Measurements from ENCODE around the gene CDC42EP1. TPM values are rescaled to one million over a fixed set of nuclear protein-coding genes. Genes with fewer than 3 reads are reported as not detected.

Gene CDC42EP1
- total RNA-seq, 1 experiment from 2014 or later = 62.5 TPM

DNA sequence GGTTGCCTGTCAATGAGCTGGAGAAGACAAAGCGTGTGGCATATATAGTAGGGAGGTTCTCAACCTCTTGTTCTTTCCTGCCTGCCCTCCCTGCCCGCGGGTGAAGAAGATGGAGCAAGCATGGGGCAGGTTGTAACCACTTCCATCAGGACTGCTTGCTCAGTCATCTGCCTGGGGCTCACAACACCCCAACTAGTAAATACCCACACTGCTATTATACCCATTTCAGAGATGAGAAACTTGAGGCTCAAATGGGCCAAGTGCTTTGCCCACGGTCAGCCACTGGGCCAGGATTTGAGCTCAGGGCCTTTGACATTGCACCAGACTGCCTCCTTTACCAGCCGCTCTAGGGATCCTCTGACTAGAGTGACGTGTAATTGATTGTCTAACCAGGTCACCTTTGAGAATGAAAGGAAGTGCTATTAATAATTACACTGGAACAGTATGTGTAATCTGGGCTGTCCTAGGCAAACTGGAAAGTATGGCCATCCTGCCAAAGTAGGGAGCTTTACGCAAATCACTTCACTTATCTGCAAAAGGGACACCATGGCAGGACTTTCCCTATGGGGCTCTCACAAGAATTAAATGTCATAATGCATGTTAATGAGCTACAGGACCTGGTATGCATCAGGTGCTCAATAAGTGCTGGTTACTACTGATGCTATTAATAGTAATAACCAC is 2.8 kb upstream of the CDC42EP1 start:
- CTCF ChIA-PET = interaction anchor here (0.6 kb wide), 1 partner anchor 12 kb away, joined by 3 read pairs; no protein-coding TSS in a partner anchor
- Histone ChIP-seq H3K9me3 (ENCODE audit: control insufficient read depth, insufficient read depth, low read depth, low read length) (no peaks in the 10 kb centered on the region), H3K4me1 (ENCODE audit: control insufficient read depth, insufficient read depth, low read length) (peaks cover 18% of the 10 kb centered on the region), H3K36me3 (ENCODE audit: control insufficient read depth, insufficient read depth, low read length) (no peaks in the 10 kb centered on the region; the same call in 1 of the 2 replicates), H3K27me3 (ENCODE audit: control insufficient read depth, insufficient read depth, low read length) (no peaks in the 10 kb centered on the region), H3K27ac (ENCODE audit: low read length) (no peak overlapping the region), H3K4me3 (ENCODE audit: low read depth in 2 of 2, low read length in 2 of 2) (no peak overlapping the region)
- no peak for DNase-seq (ENCODE audit: low read depth, low spot score)
- in situ Hi-C loops (cut with HindIII; ENCODE audit: low pct_unique_long_range_greater_than_20kb, low sequenced_read_pairs) (no loop called here), intact Hi-C loops (cut with micrococcal nuclease; ENCODE audit: unreplicated experiment) (no loop called here)
- no TSS peak for BruUV-seq (replicated peaks)
- POLR2A ChIA-PET = no interaction called here
- TF ChIP-seq CTCF (IDR thresholded peaks at IDR 0.05) = no peak
- TF ChIP-seq POLR2AphosphoS5 (IDR thresholded peaks at IDR 0.05; ENCODE audit: low read depth, low read length) = no peak
- TF ChIP-seq, protein P1, sequence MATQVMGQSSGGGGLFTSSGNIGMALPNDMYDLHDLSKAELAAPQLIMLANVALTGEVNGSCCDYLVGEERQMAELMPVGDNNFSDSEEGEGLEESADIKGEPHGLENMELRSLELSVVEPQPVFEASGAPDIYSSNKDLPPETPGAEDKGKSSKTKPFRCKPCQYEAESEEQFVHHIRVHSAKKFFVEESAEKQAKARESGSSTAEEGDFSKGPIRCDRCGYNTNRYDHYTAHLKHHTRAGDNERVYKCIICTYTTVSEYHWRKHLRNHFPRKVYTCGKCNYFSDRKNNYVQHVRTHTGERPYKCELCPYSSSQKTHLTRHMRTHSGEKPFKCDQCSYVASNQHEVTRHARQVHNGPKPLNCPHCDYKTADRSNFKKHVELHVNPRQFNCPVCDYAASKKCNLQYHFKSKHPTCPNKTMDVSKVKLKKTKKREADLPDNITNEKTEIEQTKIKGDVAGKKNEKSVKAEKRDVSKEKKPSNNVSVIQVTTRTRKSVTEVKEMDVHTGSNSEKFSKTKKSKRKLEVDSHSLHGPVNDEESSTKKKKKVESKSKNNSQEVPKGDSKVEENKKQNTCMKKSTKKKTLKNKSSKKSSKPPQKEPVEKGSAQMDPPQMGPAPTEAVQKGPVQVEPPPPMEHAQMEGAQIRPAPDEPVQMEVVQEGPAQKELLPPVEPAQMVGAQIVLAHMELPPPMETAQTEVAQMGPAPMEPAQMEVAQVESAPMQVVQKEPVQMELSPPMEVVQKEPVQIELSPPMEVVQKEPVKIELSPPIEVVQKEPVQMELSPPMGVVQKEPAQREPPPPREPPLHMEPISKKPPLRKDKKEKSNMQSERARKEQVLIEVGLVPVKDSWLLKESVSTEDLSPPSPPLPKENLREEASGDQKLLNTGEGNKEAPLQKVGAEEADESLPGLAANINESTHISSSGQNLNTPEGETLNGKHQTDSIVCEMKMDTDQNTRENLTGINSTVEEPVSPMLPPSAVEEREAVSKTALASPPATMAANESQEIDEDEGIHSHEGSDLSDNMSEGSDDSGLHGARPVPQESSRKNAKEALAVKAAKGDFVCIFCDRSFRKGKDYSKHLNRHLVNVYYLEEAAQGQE (IDR thresholded peaks at IDR 0.05; ENCODE audit: insufficient read depth in 1 of 2, low read depth in 2 of 2, low read length in 1 of 2) = no peak
- TF ChIP-seq SIN3A (IDR thresholded peaks at IDR 0.05; ENCODE audit: borderline replicate concordance, insufficient read depth, low read depth, low read length) = no peak
- no peak for TF ChIP-seq TCF7L2 (IDR thresholded peaks at IDR 0.05; ENCODE audit: low read depth, low read length)
- no peak for ATAC-seq

DNA sequence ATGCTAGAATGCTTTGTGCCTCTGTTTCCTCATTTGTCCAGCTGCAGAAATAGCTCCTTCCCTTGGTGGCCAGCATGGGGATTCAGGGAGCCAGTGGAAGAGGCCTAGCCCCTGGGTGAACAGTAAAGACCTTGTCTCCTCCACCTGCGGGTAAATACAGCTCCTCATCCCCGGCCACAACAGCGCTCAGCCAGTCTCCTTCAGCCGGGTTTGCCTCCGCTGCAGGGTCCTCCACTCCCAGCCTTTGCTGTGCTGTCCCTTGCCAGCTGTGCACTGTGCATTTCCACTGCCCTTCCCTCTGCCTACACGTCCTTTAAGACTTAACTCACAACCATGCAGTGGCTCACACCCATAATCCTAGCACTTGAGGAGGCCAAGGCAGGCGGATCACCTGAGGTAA is 1.5 kb upstream of the CDC42EP1 start:
- TF ChIP-seq CTCF (IDR thresholded peaks at IDR 0.05) (no peak), SIN3A (IDR thresholded peaks at IDR 0.05; ENCODE audit: borderline replicate concordance, insufficient read depth, low read depth, low read length) (no peak), TCF7L2 (IDR thresholded peaks at IDR 0.05; ENCODE audit: low read depth, low read length) (no peak), POLR2AphosphoS5 (IDR thresholded peaks at IDR 0.05; ENCODE audit: low read depth, low read length) (no peak)
- TF ChIP-seq, protein P1 (IDR thresholded peaks at IDR 0.05; ENCODE audit: insufficient read depth in 1 of 2, low read depth in 2 of 2, low read length in 1 of 2) = no peak
- no peak for ATAC-seq
- ChIA-PET CTCF (no interaction called here), POLR2A (interaction anchor here (1.4 kb wide), 1 partner anchor 16 kb away, joined by 3 read pairs; no protein-coding TSS in a partner anchor)
- Histone ChIP-seq H3K36me3 (ENCODE audit: control insufficient read depth, insufficient read depth, low read length) (no peaks in the 10 kb centered on the region; the same call in 1 of the 2 replicates), H3K4me3 (ENCODE audit: low read depth in 2 of 2, low read length in 2 of 2) (no peak overlapping the region), H3K9me3 (ENCODE audit: control insufficient read depth, insufficient read depth, low read depth, low read length) (no peaks in the 10 kb centered on the region), H3K27ac (ENCODE audit: low read length) (no peak overlapping the region), H3K4me1 (ENCODE audit: control insufficient read depth, insufficient read depth, low read length) (peaks cover 25% of the 10 kb centered on the region), H3K27me3 (ENCODE audit: control insufficient read depth, insufficient read depth, low read length) (no peaks in the 10 kb centered on the region)
- no peak for DNase-seq (ENCODE audit: low read depth, low spot score)
- no TSS peak for BruUV-seq (replicated peaks)
- intact Hi-C loops (cut with micrococcal nuclease; ENCODE audit: unreplicated experiment) (no loop called here), in situ Hi-C loops (cut with HindIII; ENCODE audit: low pct_unique_long_range_greater_than_20kb, low sequenced_read_pairs) (no loop called here)
